Karpas-422 (cell line): ENCODE data around the gene CDCA5. TPM values are rescaled to one million over a fixed set of nuclear protein-coding genes. Genes with fewer than 3 reads are reported as not detected.
A peak's percentile ranks its signal among the peaks of the same experiment; 100 is the strongest.

ENCODE experiments used
- DNase-seq: peaks from one replicate; pipeline ENCODE4 v3.0.0-alpha.2; 2015
- H2AFZ ChIP-seq: fragments of 200-600 bp; sonication (generic); 2 replicates; pipeline ENCODE4 v1.6.1; 2014; ENCODE audit warnings: antibody characterized with exemption, low read length, mixed read lengths
- H3K27ac ChIP-seq: fragments of 200-600 bp; sonication (generic); 2 replicates; pipeline ENCODE4 v1.5.1; 2014; ENCODE audit warnings: mild to moderate bottlenecking, low read length, moderate library complexity
- H3K27me3 ChIP-seq: fragments of 200-600 bp; sonication (generic); 2 replicates; pipeline ENCODE4 v1.6.1; 2014; ENCODE audit warnings: low read length, mixed read lengths
- H3K36me3 ChIP-seq: fragments of 200-600 bp; sonication (generic); 2 replicates; pipeline ENCODE4 v1.6.1; 2014; ENCODE audit warnings: low read length, mixed read lengths; ENCODE audit not compliant: insufficient read depth
- H3K4me1 ChIP-seq: fragments of 200-600 bp; sonication (generic); 2 replicates; pipeline ENCODE4 v1.6.1; 2014; ENCODE audit warnings: mild to moderate bottlenecking, low read length, mixed read lengths
- H3K4me2 ChIP-seq: fragments of 200-600 bp; sonication (generic); 2 replicates; pipeline ENCODE4 v1.6.1; 2014; ENCODE audit warnings: low read length, low read depth, mild to moderate bottlenecking; ENCODE audit not compliant: poor library complexity, severe bottlenecking
- H3K4me3 ChIP-seq: fragments of 200-600 bp; sonication (generic); 2 replicates; pipeline ENCODE4 v1.5.1; 2014; ENCODE audit warnings: mild to moderate bottlenecking, antibody characterized with exemption, low read length, mixed read lengths
- H3K79me2 ChIP-seq: fragments of 200-600 bp; sonication (generic); 2 replicates; pipeline ENCODE4 v1.6.1; 2014; ENCODE audit warnings: mild to moderate bottlenecking, low read length, mixed read lengths
- H3K9ac ChIP-seq: fragments of 200-600 bp; sonication (generic); 2 replicates; pipeline ENCODE4 v1.6.0; 2014; ENCODE audit warnings: low read length
- H3K9me2 ChIP-seq: fragments of 200-600 bp; sonication (generic), shearing (Covaris generic); replicated peaks from 2 replicates; pipeline ENCODE4 v1.6.0; 2014; ENCODE audit warnings: mild to moderate bottlenecking, low read length, moderate library complexity; ENCODE audit not compliant: insufficient read depth
- H3K9me3 ChIP-seq: fragments of 300-700, 200-600 bp; sonication (generic); 2 replicates; pipeline ENCODE4 v1.6.1; 2014; ENCODE audit warnings: low read length, mixed read lengths
- H4K20me1 ChIP-seq: fragments of 200-600 bp; sonication (generic); 2 replicates; pipeline ENCODE4 v1.6.1; 2014; ENCODE audit warnings: mild to moderate bottlenecking, antibody characterized with exemption, low read length, low read depth; ENCODE audit not compliant: insufficient read depth
- total RNA-seq: library from RNA; depleted of rRNA; stranded (reverse); fragments of >200 nt; shearing (Covaris generic); gene quantifications from 2 replicates; pipeline ENCODE4 v1.2.3, GENCODE V29; 2014; ENCODE audit warnings: low replicate concordance

CDCA5 gene
- total RNA-seq, 1 experiment from 2014 or later: 24.3 TPM

GRCh38 chr11:65102142-65103095 is 18.6 kb upstream of the CDCA5 start:
- no peak overlapping the region for H3K4me2 ChIP-seq
- H3K36me3 ChIP-seq: peaks cover 7% of the 10 kb centered on the region; the same call in 1 of the 2 replicates
- H4K20me1 ChIP-seq: no peaks in the 10 kb centered on the region
- H3K79me2 ChIP-seq: peaks cover 48% of the 10 kb centered on the region
- peaks cover 2% of the 10 kb centered on the region; the same call in 1 of the 2 replicates for H3K4me1 ChIP-seq
- no peaks in the 10 kb centered on the region for H3K9me3 ChIP-seq
- no peak overlapping the region for H2AFZ ChIP-seq
- H3K9me2 ChIP-seq: no peaks in the 10 kb centered on the region
- H3K27ac ChIP-seq: no peak overlapping the region
- no peak for DNase-seq
- H3K9ac ChIP-seq: no peak overlapping the region
- no peaks in the 10 kb centered on the region for H3K27me3 ChIP-seq
- no peak overlapping the region for H3K4me3 ChIP-seq

GRCh38 chr11:65100674-65101350 is 17.0 kb upstream of the CDCA5 start:
- no peaks in the 10 kb centered on the region for H3K9me3 ChIP-seq
- H3K4me2 ChIP-seq: no peak overlapping the region
- H3K9ac ChIP-seq: no peak overlapping the region
- H3K79me2 ChIP-seq: peaks cover 58% of the 10 kb centered on the region
- no peak overlapping the region for H2AFZ ChIP-seq
- DNase-seq: no peak
- peaks cover 9% of the 10 kb centered on the region for H3K4me1 ChIP-seq
- no peaks in the 10 kb centered on the region for H3K27me3 ChIP-seq
- H3K36me3 ChIP-seq: peaks cover 7% of the 10 kb centered on the region; the same call in 1 of the 2 replicates
- H3K27ac ChIP-seq: no peak overlapping the region
- no peaks in the 10 kb centered on the region for H4K20me1 ChIP-seq
- H3K4me3 ChIP-seq: no peak overlapping the region
- H3K9me2 ChIP-seq: no peaks in the 10 kb centered on the region

- Histone ChIP-seq H4K20me1 (no peaks in the 10 kb centered on the region), H3K4me1 (peaks cover 13% of the 10 kb centered on the region), H3K9me3 (no peaks in the 10 kb centered on the region), H3K4me2 (peak overlapping the region; percentile 89), H3K9ac (peak overlapping the region; percentile 86), H3K36me3 (peaks cover 7% of the 10 kb centered on the region; the same call in 1 of the 2 replicates), H3K27me3 (no peaks in the 10 kb centered on the region), H3K79me2 (peaks cover 40% of the 10 kb centered on the region), H3K9me2 (no peaks in the 10 kb centered on the region), H3K4me3 (peak overlapping the region; percentile 79), H3K27ac (no peak overlapping the region), H2AFZ (no peak overlapping the region)
- DNase-seq: no peak
Observed at GRCh38 chr11:65096926-65097325, 13.1 kb upstream of the CDCA5 start.

GRCh38 chr11:65095974-65096806 is 12.3 kb upstream of the CDCA5 start, which contains the start of gene VPS51:
TSS of gene VPS51 (plus strand) at chr11:65096214. CDS start at chr11:65096251, 37 bp downstream.
- no peaks in the 10 kb centered on the region for H3K9me3 ChIP-seq
- no peaks in the 10 kb centered on the region for H3K9me2 ChIP-seq
- H3K27ac ChIP-seq: peak within 1 kb of the TSS; percentile 72
- peak; percentile 95 for DNase-seq
- H3K4me3 ChIP-seq: peak within 1 kb of the TSS; percentile 79
- H3K4me1 ChIP-seq: peaks cover 13% of the 10 kb centered on the region
- peak within 1 kb of the TSS; percentile 86 for H3K9ac ChIP-seq
- peaks cover 39% of the 10 kb centered on the region for H3K79me2 ChIP-seq
- no peaks in the 10 kb centered on the region for H3K27me3 ChIP-seq
- H2AFZ ChIP-seq: peak within 1 kb of the TSS; percentile 33; the same call in 1 of the 2 replicates
- H3K4me2 ChIP-seq: peak within 1 kb of the TSS; percentile 89
- peaks cover 7% of the 10 kb centered on the region; the same call in 1 of the 2 replicates for H3K36me3 ChIP-seq
- no peaks in the 10 kb centered on the region for H4K20me1 ChIP-seq

GRCh38 chr11:65095427-65095826 is 11.6 kb upstream of the CDCA5 start:
- Histone ChIP-seq H3K9me2 (no peaks in the 10 kb centered on the region), H2AFZ (peak overlapping the region; percentile 33; the same call in 1 of the 2 replicates), H3K4me3 (peak overlapping the region; percentile 79), H3K79me2 (peaks cover 33% of the 10 kb centered on the region), H3K4me1 (peaks cover 13% of the 10 kb centered on the region), H3K27me3 (no peaks in the 10 kb centered on the region), H3K36me3 (peaks cover 7% of the 10 kb centered on the region; the same call in 1 of the 2 replicates), H3K9ac (peak overlapping the region; percentile 86), H3K9me3 (no peaks in the 10 kb centered on the region), H3K27ac (no peak overlapping the region), H3K4me2 (peak overlapping the region; percentile 89), H4K20me1 (no peaks in the 10 kb centered on the region)
- no peak for DNase-seq

- Histone ChIP-seq H4K20me1 (no peaks in the 10 kb centered on the region), H3K27me3 (no peaks in the 10 kb centered on the region), H3K27ac (no peak overlapping the region), H3K36me3 (peaks cover 4% of the 10 kb centered on the region; the same call in 1 of the 2 replicates), H3K4me3 (no peak overlapping the region), H3K9me2 (no peaks in the 10 kb centered on the region), H3K4me2 (no peak overlapping the region), H2AFZ (no peak overlapping the region), H3K4me1 (peaks cover 1% of the 10 kb centered on the region), H3K9ac (no peak overlapping the region), H3K9me3 (no peaks in the 10 kb centered on the region), H3K79me2 (peaks cover 5% of the 10 kb centered on the region)
- no peak for DNase-seq
Observed at GRCh38 chr11:65090628-65091027, 6.8 kb upstream of the CDCA5 start.

- Histone ChIP-seq H3K9ac (no peak overlapping the region), H2AFZ (no peak overlapping the region), H3K27ac (no peak overlapping the region), H3K9me3 (no peaks in the 10 kb centered on the region), H3K4me3 (no peak overlapping the region), H3K79me2 (peaks cover 15% of the 10 kb centered on the region), H3K4me1 (peaks cover 10% of the 10 kb centered on the region), H3K4me2 (no peak overlapping the region), H4K20me1 (peaks cover 6% of the 10 kb centered on the region; the same call in 1 of the 2 replicates), H3K9me2 (no peaks in the 10 kb centered on the region), H3K36me3 (peaks cover 8% of the 10 kb centered on the region; the same call in 1 of the 2 replicates), H3K27me3 (no peaks in the 10 kb centered on the region)
- no peak for DNase-seq
Observed at GRCh38 chr11:65089621-65090020, 5.8 kb upstream of the CDCA5 start.
